ENCODE measurements around the gene PDE1A.
A peak's percentile ranks its signal among the peaks of the same experiment; 100 is the strongest.

- no peak for TF ChIP-seq POLR2A (IDR thresholded peaks at IDR 0.05; ENCODE audit: low read depth, low read length)
- TF ChIP-seq MAFK (IDR thresholded peaks at IDR 0.05; ENCODE audit: low read depth, low read length): peak; percentile 73
Observed at GRCh38 chr2:182247831-182248230, 179.0 kb downstream of the PDE1A start.
